Ovary (tissue), 3 donors: ENCODE results near the gene SNAP29.
"Not testable (repeated sequence)": the region's sequence is repeated elsewhere in the genome, so short reads cannot be mapped to it uniquely, and the experiment has no call there.

Source experiments
- EP300 ChIP-seq: sonication (generic); formaldehyde crosslinking; IDR thresholded peaks from one replicate; pipeline ENCODE4 v1.6.1; 2017; ENCODE audit warnings: antibody characterized with exemption
- POLR2A ChIP-seq: fragments of 450-650 bp; IDR thresholded peaks from one replicate; pipeline ENCODE4 v1.6.1; 2017; ENCODE audit warnings: antibody characterized with exemption, mild to moderate bottlenecking, moderate library complexity
- TF ChIP-seq, protein P1 (sequence below), 3 donors: fragments of 450-650 bp in 2 of 3; fragments of 200-600 bp in 1 of 3; IDR thresholded peaks; one replicate each; pipeline versions ENCODE4 v1.5.1 to v1.8.0; 2016 to 2022; ENCODE audit warnings: antibody characterized with exemption in 3 of 3, mild to moderate bottlenecking in 1 of 3
- donor health status: DM: no; HTN: no; CAD: no.

- TF ChIP-seq, protein P1, sequence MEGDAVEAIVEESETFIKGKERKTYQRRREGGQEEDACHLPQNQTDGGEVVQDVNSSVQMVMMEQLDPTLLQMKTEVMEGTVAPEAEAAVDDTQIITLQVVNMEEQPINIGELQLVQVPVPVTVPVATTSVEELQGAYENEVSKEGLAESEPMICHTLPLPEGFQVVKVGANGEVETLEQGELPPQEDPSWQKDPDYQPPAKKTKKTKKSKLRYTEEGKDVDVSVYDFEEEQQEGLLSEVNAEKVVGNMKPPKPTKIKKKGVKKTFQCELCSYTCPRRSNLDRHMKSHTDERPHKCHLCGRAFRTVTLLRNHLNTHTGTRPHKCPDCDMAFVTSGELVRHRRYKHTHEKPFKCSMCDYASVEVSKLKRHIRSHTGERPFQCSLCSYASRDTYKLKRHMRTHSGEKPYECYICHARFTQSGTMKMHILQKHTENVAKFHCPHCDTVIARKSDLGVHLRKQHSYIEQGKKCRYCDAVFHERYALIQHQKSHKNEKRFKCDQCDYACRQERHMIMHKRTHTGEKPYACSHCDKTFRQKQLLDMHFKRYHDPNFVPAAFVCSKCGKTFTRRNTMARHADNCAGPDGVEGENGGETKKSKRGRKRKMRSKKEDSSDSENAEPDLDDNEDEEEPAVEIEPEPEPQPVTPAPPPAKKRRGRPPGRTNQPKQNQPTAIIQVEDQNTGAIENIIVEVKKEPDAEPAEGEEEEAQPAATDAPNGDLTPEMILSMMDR (IDR thresholded peaks at IDR 0.05), result not testable (repeated sequence)
- TF ChIP-seq POLR2A, EP300: not testable (repeated sequence)
These were observed 80.8 kb downstream of the SNAP29 start for GRCh38 chr22:20939457-20940185.
